Stimulated activated memory B cell treated with anti-CD40 and anti-IgM and Interleukin-4, amounts not matched to agents 10 μg/mL and 1 μg/mL and 100 μg/mL, for 72 hours (primary cell): ENCODE results near the gene CADM2.

ENCODE experiments used
- ATAC-seq: fragments of 150-1000 bp; cut with Tn5 transposase; 2 replicates; pipeline ENCODE4 v1.10.0; 2021
- H3K27ac Mint-ChIP-seq: one replicate; pipeline ENCODE4 v1.8.0; 2022; ENCODE audit warnings: mild to moderate bottlenecking, mixed read lengths
- H3K27me3 Mint-ChIP-seq: one replicate; pipeline ENCODE4 v1.8.0; 2022; ENCODE audit warnings: mixed read lengths
- H3K36me3 Mint-ChIP-seq: one replicate; pipeline ENCODE4 v1.8.0; 2022; ENCODE audit warnings: mixed read lengths
- H3K4me1 Mint-ChIP-seq: one replicate; pipeline ENCODE4 v1.8.0; 2022; ENCODE audit warnings: mixed read lengths
- H3K4me3 Mint-ChIP-seq: one replicate; pipeline ENCODE4 v1.8.0; 2022; ENCODE audit warnings: mild to moderate bottlenecking, moderate library complexity, mixed read lengths
- H3K9me3 Mint-ChIP-seq: one replicate; pipeline ENCODE4 v1.8.0; 2022; ENCODE audit warnings: mixed read lengths

Gene CADM2

GRCh38 chr3:85525264-85525663 is 566.5 kb downstream of the CADM2 start:
- Mint-ChIP-seq H3K4me1 (no peaks in the 10 kb centered on the region), H3K27me3 (no peaks in the 10 kb centered on the region), H3K27ac (no peak overlapping the region)

GRCh38 chr3:85533586-85533985 is 574.8 kb downstream of the CADM2 start:
- Mint-ChIP-seq H3K4me3 (no peak overlapping the region), H3K27me3 (no peaks in the 10 kb centered on the region), H3K4me1 (no peaks in the 10 kb centered on the region), H3K36me3 (no peaks in the 10 kb centered on the region), H3K27ac (no peak overlapping the region), H3K9me3 (no peaks in the 10 kb centered on the region)
- no peak for ATAC-seq

More at GRCh38 chr3:85525264-85525663, 566.5 kb downstream of the CADM2 start:
- H3K4me3 Mint-ChIP-seq = no peak overlapping the region
- no peaks in the 10 kb centered on the region for H3K9me3 Mint-ChIP-seq
- no peaks in the 10 kb centered on the region for H3K36me3 Mint-ChIP-seq
- ATAC-seq = no peak

- no peak for ATAC-seq
- H3K27ac Mint-ChIP-seq = no peak overlapping the region
- no peak overlapping the region for H3K4me3 Mint-ChIP-seq
- H3K27me3 Mint-ChIP-seq = no peaks in the 10 kb centered on the region
- no peaks in the 10 kb centered on the region for H3K36me3 Mint-ChIP-seq
- H3K4me1 Mint-ChIP-seq = no peaks in the 10 kb centered on the region
- no peaks in the 10 kb centered on the region for H3K9me3 Mint-ChIP-seq
Measured at GRCh38 chr3:85535517-85535916, 576.7 kb downstream of the CADM2 start.

GRCh38 chr3:85539232-85539631 is 580.4 kb downstream of the CADM2 start:
- no peak for ATAC-seq
- Mint-ChIP-seq H3K36me3 (no peaks in the 10 kb centered on the region), H3K27me3 (no peaks in the 10 kb centered on the region), H3K4me3 (no peak overlapping the region), H3K4me1 (no peaks in the 10 kb centered on the region), H3K9me3 (no peaks in the 10 kb centered on the region), H3K27ac (no peak overlapping the region)

GRCh38 chr3:85554153-85554552 is 595.4 kb downstream of the CADM2 start:
- H3K9me3 Mint-ChIP-seq = no peaks in the 10 kb centered on the region
- H3K27me3 Mint-ChIP-seq = no peaks in the 10 kb centered on the region
- ATAC-seq = no peak
- no peak overlapping the region for H3K27ac Mint-ChIP-seq
- H3K4me1 Mint-ChIP-seq = no peaks in the 10 kb centered on the region
- H3K36me3 Mint-ChIP-seq = no peaks in the 10 kb centered on the region
- no peak overlapping the region for H3K4me3 Mint-ChIP-seq

- Mint-ChIP-seq H3K27me3 (no peaks in the 10 kb centered on the region), H3K36me3 (no peaks in the 10 kb centered on the region), H3K9me3 (no peaks in the 10 kb centered on the region), H3K27ac (no peak overlapping the region), H3K4me3 (no peak overlapping the region), H3K4me1 (no peaks in the 10 kb centered on the region)
- ATAC-seq = no peak
Measured at GRCh38 chr3:85560088-85560785, 601.4 kb downstream of the CADM2 start.

- Mint-ChIP-seq H3K9me3 (no peaks in the 10 kb centered on the region), H3K36me3 (no peaks in the 10 kb centered on the region), H3K4me3 (no peak overlapping the region), H3K27me3 (no peaks in the 10 kb centered on the region), H3K4me1 (no peaks in the 10 kb centered on the region), H3K27ac (no peak overlapping the region)
- no peak for ATAC-seq
Measured at GRCh38 chr3:85567071-85567676, 608.4 kb downstream of the CADM2 start.

GRCh38 chr3:85570819-85571218 is 612.0 kb downstream of the CADM2 start:
- no peak overlapping the region for H3K27ac Mint-ChIP-seq
- H3K4me1 Mint-ChIP-seq = no peaks in the 10 kb centered on the region
- no peak overlapping the region for H3K4me3 Mint-ChIP-seq
- no peaks in the 10 kb centered on the region for H3K36me3 Mint-ChIP-seq
- H3K9me3 Mint-ChIP-seq = no peaks in the 10 kb centered on the region
- ATAC-seq = no peak
- no peaks in the 10 kb centered on the region for H3K27me3 Mint-ChIP-seq

GRCh38 chr3:85571835-85572234 is 613.0 kb downstream of the CADM2 start:
- Mint-ChIP-seq H3K36me3 (no peaks in the 10 kb centered on the region), H3K4me3 (no peak overlapping the region), H3K27me3 (no peaks in the 10 kb centered on the region), H3K4me1 (no peaks in the 10 kb centered on the region), H3K27ac (no peak overlapping the region), H3K9me3 (no peaks in the 10 kb centered on the region)
- ATAC-seq = no peak

- no peak overlapping the region for H3K4me3 Mint-ChIP-seq
- H3K27ac Mint-ChIP-seq = no peak overlapping the region
- no peaks in the 10 kb centered on the region for H3K4me1 Mint-ChIP-seq
- H3K36me3 Mint-ChIP-seq = no peaks in the 10 kb centered on the region
- no peaks in the 10 kb centered on the region for H3K27me3 Mint-ChIP-seq
- ATAC-seq = no peak
- no peaks in the 10 kb centered on the region for H3K9me3 Mint-ChIP-seq
Measured at GRCh38 chr3:85572426-85572825, 613.6 kb downstream of the CADM2 start.

GRCh38 chr3:85572978-85573377 is 614.2 kb downstream of the CADM2 start:
- ATAC-seq = no peak
- H3K36me3 Mint-ChIP-seq = no peaks in the 10 kb centered on the region
- H3K4me3 Mint-ChIP-seq = no peak overlapping the region
- no peaks in the 10 kb centered on the region for H3K9me3 Mint-ChIP-seq
- H3K27ac Mint-ChIP-seq = no peak overlapping the region
- H3K27me3 Mint-ChIP-seq = no peaks in the 10 kb centered on the region
- no peaks in the 10 kb centered on the region for H3K4me1 Mint-ChIP-seq

- Mint-ChIP-seq H3K27ac (no peak overlapping the region), H3K27me3 (no peaks in the 10 kb centered on the region), H3K9me3 (no peaks in the 10 kb centered on the region), H3K36me3 (no peaks in the 10 kb centered on the region), H3K4me1 (no peaks in the 10 kb centered on the region), H3K4me3 (no peak overlapping the region)
- no peak for ATAC-seq
Measured at GRCh38 chr3:85574006-85574705, 615.4 kb downstream of the CADM2 start.

GRCh38 chr3:85576091-85576690 is 617.4 kb downstream of the CADM2 start:
- Mint-ChIP-seq H3K36me3 (no peaks in the 10 kb centered on the region), H3K4me3 (no peak overlapping the region), H3K27me3 (no peaks in the 10 kb centered on the region), H3K9me3 (no peaks in the 10 kb centered on the region), H3K4me1 (no peaks in the 10 kb centered on the region), H3K27ac (no peak overlapping the region)
- no peak for ATAC-seq

- Mint-ChIP-seq H3K4me1 (no peaks in the 10 kb centered on the region), H3K27ac (no peak overlapping the region), H3K4me3 (no peak overlapping the region), H3K27me3 (no peaks in the 10 kb centered on the region), H3K9me3 (no peaks in the 10 kb centered on the region), H3K36me3 (no peaks in the 10 kb centered on the region)
- no peak for ATAC-seq
Measured at GRCh38 chr3:85576697-85577200, 618.0 kb downstream of the CADM2 start.

- Mint-ChIP-seq H3K4me1 (no peaks in the 10 kb centered on the region), H3K27me3 (no peaks in the 10 kb centered on the region), H3K27ac (no peak overlapping the region), H3K36me3 (no peaks in the 10 kb centered on the region), H3K9me3 (no peaks in the 10 kb centered on the region), H3K4me3 (no peak overlapping the region)
- no peak for ATAC-seq
Measured at GRCh38 chr3:85584779-85585356, 626.1 kb downstream of the CADM2 start.
